ENCODE data around the gene MYCBPAP.

The MYCBPAP gene

GRCh38 chr17:50462446-50462845 is 45.8 kb upstream of the MYCBPAP start:
- TF ChIP-seq CTCF (IDR thresholded peaks at IDR 0.05; ENCODE audit: low read depth, low read length, missing control alignments): no peak
- H3K4me3 ChIP-seq (ENCODE audit: low read depth, low read length): no peak overlapping the region

GRCh38 chr17:50464121-50464520 is 44.1 kb upstream of the MYCBPAP start:
- H3K4me3 ChIP-seq (ENCODE audit: low read depth, low read length): no peak overlapping the region
- DNase-seq (ENCODE audit: low read depth): no peak
- TF ChIP-seq CTCF (IDR thresholded peaks at IDR 0.05; ENCODE audit: low read depth, low read length, missing control alignments): no peak

More at GRCh38 chr17:50462446-50462845, 45.8 kb upstream of the MYCBPAP start:
- DNase-seq (ENCODE audit: low read depth): no peak

- H3K4me3 ChIP-seq (ENCODE audit: low read depth, low read length): no peak overlapping the region
- no peak for TF ChIP-seq CTCF (IDR thresholded peaks at IDR 0.05; ENCODE audit: low read depth, low read length, missing control alignments)
- DNase-seq (ENCODE audit: low read depth): no peak
Measured at GRCh38 chr17:50464736-50465135, 43.5 kb upstream of the MYCBPAP start.

GRCh38 chr17:50465171-50465570 is 43.1 kb upstream of the MYCBPAP start:
- H3K4me3 ChIP-seq (ENCODE audit: low read depth, low read length): no peak overlapping the region
- no peak for TF ChIP-seq CTCF (IDR thresholded peaks at IDR 0.05; ENCODE audit: low read depth, low read length, missing control alignments)

GRCh38 chr17:50465635-50466034 is 42.6 kb upstream of the MYCBPAP start:
- TF ChIP-seq CTCF (IDR thresholded peaks at IDR 0.05; ENCODE audit: low read depth, low read length, missing control alignments): no peak
- H3K4me3 ChIP-seq (ENCODE audit: low read depth, low read length): no peak overlapping the region
- DNase-seq (ENCODE audit: low read depth): no peak

More at GRCh38 chr17:50465171-50465570, 43.1 kb upstream of the MYCBPAP start:
- DNase-seq (ENCODE audit: low read depth): no peak

- TF ChIP-seq CTCF (IDR thresholded peaks at IDR 0.05; ENCODE audit: low read depth, low read length, missing control alignments): no peak
- H3K4me3 ChIP-seq (ENCODE audit: low read depth, low read length): no peak overlapping the region
- no peak for DNase-seq (ENCODE audit: low read depth)
Measured at GRCh38 chr17:50466371-50467113, 41.7 kb upstream of the MYCBPAP start.

Measured in GM12864 (cell line).